Neural cell (in vitro differentiated cells): ENCODE measurements around the gene PPP1R27. TPM values are rescaled to one million over a fixed set of nuclear protein-coding genes. Genes with fewer than 3 reads are reported as not detected.

Source experiments
- H2AFZ ChIP-seq: fragments of 200-600, 300-800 bp; sonication (generic), shearing (Covaris generic); 2 replicates; pipeline ENCODE4 v1.6.0; 2014; ENCODE audit warnings: low read depth, mild to moderate bottlenecking, antibody characterized with exemption, low read length, moderate library complexity
- H3F3A ChIP-seq: fragments of 200-600 bp; shearing (Covaris generic); 2 replicates; pipeline ENCODE4 v1.6.1; 2016; ENCODE audit warnings: mild to moderate bottlenecking, moderate library complexity, mixed read lengths, antibody characterized with exemption, low read length; ENCODE audit not compliant: insufficient read depth, poor library complexity, severe bottlenecking
- H3K27ac ChIP-seq: fragments of 200-600, 300-800 bp; sonication (generic), shearing (Covaris generic); 2 replicates; pipeline ENCODE4 v1.5.1; 2014; ENCODE audit warnings: mild to moderate bottlenecking, low read length, moderate library complexity
- H3K27me3 ChIP-seq: fragments of 300-800, 200-600 bp; sonication (generic), shearing (Covaris generic); 2 replicates; pipeline ENCODE4 v1.6.0; 2014; ENCODE audit warnings: mild to moderate bottlenecking, low read depth, low read length, moderate library complexity; ENCODE audit not compliant: insufficient read depth
- H3K36me3 ChIP-seq: fragments of 300-800, 200-600 bp; sonication (generic), shearing (Covaris generic); 2 replicates; pipeline ENCODE4 v1.5.1; 2014; ENCODE audit warnings: mild to moderate bottlenecking, antibody characterized with exemption, low read length, moderate library complexity; ENCODE audit not compliant: insufficient read depth
- H3K4me2 ChIP-seq: fragments of 300-800, 200-600 bp; sonication (generic), shearing (Covaris generic); 2 replicates; pipeline ENCODE4 v1.6.0; 2014; ENCODE audit warnings: mild to moderate bottlenecking, low read length
- H3K4me3 ChIP-seq: fragments of 300-800, 200-600 bp; sonication (generic), shearing (Covaris generic); 2 replicates; pipeline ENCODE4 v1.5.1; 2014; ENCODE audit warnings: mild to moderate bottlenecking, low read length, moderate library complexity
- H3K79me2 ChIP-seq: fragments of 200-600 bp; shearing (Covaris generic); replicated peaks from 2 replicates; pipeline ENCODE4 v1.6.0; 2014; ENCODE audit warnings: mild to moderate bottlenecking, low read length, moderate library complexity; ENCODE audit not compliant: insufficient read depth
- H3K9ac ChIP-seq: fragments of 300-800, 200-600 bp; sonication (generic), shearing (Covaris generic); 2 replicates; pipeline ENCODE4 v1.6.1; 2016; ENCODE audit warnings: mild to moderate bottlenecking, low read length, mixed read lengths
- H3K9me2 ChIP-seq: fragments of 200-600 bp; shearing (Covaris generic); 2 replicates; pipeline ENCODE4 v1.6.1; 2016; ENCODE audit warnings: mild to moderate bottlenecking, low read length, mixed read lengths; ENCODE audit not compliant: insufficient read depth
- H3K9me3 ChIP-seq: fragments of 200-600, 300-800 bp; sonication (generic), shearing (Covaris generic); 2 replicates; pipeline ENCODE4 v1.6.1; 2016; ENCODE audit warnings: mild to moderate bottlenecking, mixed run types, low read length, moderate library complexity, mixed read lengths
- H4K20me1 ChIP-seq: fragments of 200-600 bp; shearing (Covaris generic); 2 replicates; pipeline ENCODE4 v1.6.1; 2016; ENCODE audit warnings: mild to moderate bottlenecking, mixed run types; ENCODE audit not compliant: insufficient read depth
- CTCF ChIP-seq: fragments of 450-650 bp; IDR thresholded peaks from 2 replicates; pipeline ENCODE4 v1.5.1; 2014; ENCODE audit warnings: antibody characterized with exemption, mild to moderate bottlenecking, moderate library complexity; ENCODE audit not compliant: poor library complexity, severe bottlenecking
- EP300 ChIP-seq: fragments of 450-650 bp; conservative IDR thresholded peaks from 2 replicates; pipeline ENCODE4 v1.6.1; 2014; ENCODE audit warnings: antibody characterized with exemption, mild to moderate bottlenecking, moderate library complexity; ENCODE audit not compliant: poor library complexity, severe bottlenecking
- EZH2 ChIP-seq: fragments of 200-600, 300-800 bp; shearing (Covaris generic), sonication (generic); IDR thresholded peaks from 2 replicates; pipeline ENCODE4 v1.6.1; 2014; ENCODE audit warnings: antibody characterized with exemption, low read length, borderline replicate concordance, mild to moderate bottlenecking; ENCODE audit not compliant: insufficient read depth, poor library complexity, severe bottlenecking
- MXI1 ChIP-seq: fragments of 450-650 bp; conservative IDR thresholded peaks from 2 replicates; pipeline ENCODE4 v1.6.1; 2014; ENCODE audit warnings: antibody characterized with exemption, mild to moderate bottlenecking; ENCODE audit not compliant: poor library complexity, severe bottlenecking
- POLR2AphosphoS5 ChIP-seq: IDR thresholded peaks from 2 replicates; pipeline ENCODE4 v1.6.1; 2012
- RAD21 ChIP-seq: fragments of 450-650 bp; conservative IDR thresholded peaks from 2 replicates; pipeline ENCODE4 v1.6.1; 2014; ENCODE audit warnings: antibody characterized with exemption, mild to moderate bottlenecking, moderate library complexity
- REST ChIP-seq: IDR thresholded peaks from 2 replicates; pipeline ENCODE4 v1.6.1; 2012; ENCODE audit warnings: borderline replicate concordance
- SMC3 ChIP-seq: fragments of 450-650 bp; conservative IDR thresholded peaks from 2 replicates; pipeline ENCODE4 v1.6.1; 2014; ENCODE audit warnings: antibody characterized with exemption, mild to moderate bottlenecking, moderate library complexity; ENCODE audit not compliant: poor library complexity
- TAF1 ChIP-seq: IDR thresholded peaks from 2 replicates; pipeline ENCODE4 v1.6.1; 2012; ENCODE audit warnings: low read depth
- polyA plus RNA-seq: library from polyadenylated mRNA; depleted of rRNA; stranded (reverse); fragments of >200 nt; gene quantifications from 2 replicates; pipeline ENCODE4 v1.2.3, GENCODE V29; 2014

The PPP1R27 gene
- polyA plus RNA-seq, 1 donor from 2014 or later = not detected

GRCh38 chr17:81844887-81845286 lies 10.0 kb upstream of the PPP1R27 start:
- Histone ChIP-seq H3K27me3 (no peaks in the 10 kb centered on the region), H3F3A (no peaks in the 10 kb centered on the region), H3K4me2 (no peak overlapping the region), H3K9me3 (no peaks in the 10 kb centered on the region), H3K4me3 (no peak overlapping the region), H3K36me3 (no peaks in the 10 kb centered on the region), H3K9ac (no peak overlapping the region), H3K79me2 (no peaks in the 10 kb centered on the region), H2AFZ (no peak overlapping the region), H3K9me2 (no peaks in the 10 kb centered on the region), H3K27ac (no peak overlapping the region), H4K20me1 (no peaks in the 10 kb centered on the region)
- TF ChIP-seq TAF1 = no peak
- TF ChIP-seq EP300 = no peak
- no peak for TF ChIP-seq EZH2
- no peak for TF ChIP-seq POLR2AphosphoS5

- Histone ChIP-seq H3K4me3 (no peak overlapping the region), H3K36me3 (no peaks in the 10 kb centered on the region), H3K4me2 (no peak overlapping the region), H3F3A (no peaks in the 10 kb centered on the region), H2AFZ (no peak overlapping the region), H3K9me3 (no peaks in the 10 kb centered on the region), H3K27ac (no peak overlapping the region), H3K27me3 (no peaks in the 10 kb centered on the region), H4K20me1 (no peaks in the 10 kb centered on the region), H3K79me2 (no peaks in the 10 kb centered on the region), H3K9me2 (no peaks in the 10 kb centered on the region), H3K9ac (no peak overlapping the region)
- TF ChIP-seq REST (no peak), MXI1 (no peak), EP300 (no peak), POLR2AphosphoS5 (no peak), EZH2 (no peak), RAD21 (no peak), SMC3 (no peak), CTCF (no peak), TAF1 (no peak)
Observed at GRCh38 chr17:81844327-81844851, 9.5 kb upstream of the PPP1R27 start.
